HG03469 (cell line): ENCODE measurements around the gene KCTD21.
"Not testable (repeated sequence)": the region's sequence is repeated elsewhere in the genome, so short reads cannot be mapped to it uniquely, and the experiment has no call there.

Experiments
- ATAC-seq: cut with Tn5 transposase; IDR thresholded peaks from one replicate; pipeline ENCODE4 v1.9.1; 2021; ENCODE audit warnings: mild to moderate bottlenecking, moderate library complexity, moderate number of reproducible peaks; ENCODE audit not compliant: unreplicated experiment

The KCTD21 gene

GRCh38 chr11:78188286-78189173 lies at the start of gene KCTD21, which contains the start of gene USP35:
Gene KCTD21, minus strand, starts transcription at chr11:78188626. Its CDS starts 14,072 bp downstream, at chr11:78174554.
Gene USP35, plus strand, starts transcription at chr11:78188919. Its CDS starts 7,327 bp downstream, at chr11:78196246.
- peak; percentile 93 for ATAC-seq

GRCh38 chr11:78237293-78238046 lies 49.0 kb upstream of the KCTD21 start:
- ATAC-seq = no peak

- no peak for ATAC-seq
Observed at GRCh38 chr11:78234006-78234405, 45.6 kb upstream of the KCTD21 start.

GRCh38 chr11:78233046-78233445 lies 44.6 kb upstream of the KCTD21 start:
- ATAC-seq = not testable (repeated sequence)

- no peak for ATAC-seq
Observed at GRCh38 chr11:78231962-78232501, 43.6 kb upstream of the KCTD21 start.

- ATAC-seq = no peak
Observed at GRCh38 chr11:78230161-78230877, 41.9 kb upstream of the KCTD21 start.

GRCh38 chr11:78229106-78229505 lies 40.7 kb upstream of the KCTD21 start:
- no peak for ATAC-seq

- ATAC-seq = peak; percentile 33
Observed at GRCh38 chr11:78228467-78228866, 40.0 kb upstream of the KCTD21 start.

GRCh38 chr11:78227921-78228320 lies 39.5 kb upstream of the KCTD21 start:
- ATAC-seq = no peak

GRCh38 chr11:78226684-78227680 lies 38.6 kb upstream of the KCTD21 start:
- no peak for ATAC-seq

- ATAC-seq = no peak
Observed at GRCh38 chr11:78224906-78225420, 36.5 kb upstream of the KCTD21 start.

- ATAC-seq = no peak
Observed at GRCh38 chr11:78224506-78224905, 36.1 kb upstream of the KCTD21 start.

GRCh38 chr11:78223320-78223954 lies 35.0 kb upstream of the KCTD21 start:
- ATAC-seq = peak; percentile 34

GRCh38 chr11:78222726-78223125 lies 34.3 kb upstream of the KCTD21 start:
- ATAC-seq = not testable (repeated sequence)

- ATAC-seq = no peak
Observed at GRCh38 chr11:78221396-78222315, 33.2 kb upstream of the KCTD21 start.

GRCh38 chr11:78220218-78221157 lies 32.1 kb upstream of the KCTD21 start:
- ATAC-seq = no peak
